ES-I3 (cell line): ENCODE measurements around the gene SUPT4H1.

Source experiments
- H3K36me3 ChIP-seq: 2 replicates; pipeline ENCODE4 v1.6.1; 2013; ENCODE audit warnings: mild to moderate bottlenecking, low read length, control low read depth, moderate library complexity; ENCODE audit not compliant: insufficient read depth
- H3K4me1 ChIP-seq: 2 replicates; pipeline ENCODE4 v1.6.1; 2013; ENCODE audit warnings: mild to moderate bottlenecking, control low read depth, low read length; ENCODE audit not compliant: insufficient read depth
- H3K9ac ChIP-seq: 2 replicates; pipeline ENCODE4 v1.6.1; 2013; ENCODE audit warnings: low read depth, mild to moderate bottlenecking, low read length, moderate library complexity
- H3K9me3 ChIP-seq: 2 replicates; pipeline ENCODE4 v1.6.1; 2013; ENCODE audit warnings: mild to moderate bottlenecking, low read length, moderate library complexity; ENCODE audit not compliant: control insufficient read depth, insufficient read depth

SUPT4H1 gene

DNA sequence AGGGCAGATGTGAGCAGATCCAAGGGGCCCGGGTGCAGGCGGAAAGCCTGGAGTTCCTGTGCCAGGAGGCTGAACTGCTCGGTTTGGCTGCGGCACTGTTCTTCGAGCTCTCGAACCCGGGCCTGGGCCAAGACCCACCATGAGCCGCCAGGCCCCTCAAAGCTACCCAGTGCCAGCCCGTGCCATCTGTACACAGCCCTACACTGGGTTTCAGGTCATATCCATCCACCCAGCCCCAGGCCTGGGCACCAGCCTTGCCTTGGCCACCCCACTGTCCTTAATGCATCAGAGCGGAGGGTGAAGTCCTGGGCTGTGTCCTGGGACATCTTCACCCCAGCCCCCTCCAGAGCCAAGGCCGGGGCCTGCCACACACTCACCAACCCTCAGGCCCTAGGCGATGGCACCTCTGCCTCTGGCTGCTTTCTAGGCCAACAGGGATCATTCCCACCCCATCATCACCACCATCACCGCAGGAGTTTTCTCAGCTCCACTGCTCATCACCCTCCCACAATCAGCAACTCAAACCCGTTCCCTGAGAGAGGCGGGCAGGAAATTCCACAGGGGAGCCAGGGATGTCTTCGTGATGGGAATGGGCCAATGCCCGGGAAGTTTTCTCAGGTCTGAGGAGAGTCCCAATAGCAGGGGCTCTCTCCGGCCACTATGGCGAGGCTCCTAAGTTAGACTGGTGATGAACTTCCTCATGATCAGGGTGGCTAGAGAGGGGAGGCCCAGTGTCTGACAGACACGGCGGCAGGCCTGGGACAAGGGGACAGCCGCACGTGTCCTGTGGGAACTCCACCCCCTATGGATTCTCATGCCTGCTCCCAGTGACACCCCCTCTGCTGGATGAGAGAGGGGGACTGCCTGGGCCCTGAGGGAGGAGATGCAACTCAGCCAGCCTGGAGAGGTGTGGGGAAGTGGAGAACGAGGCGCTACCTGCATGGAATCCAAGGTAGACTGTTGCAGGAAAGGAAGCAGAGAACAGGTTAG lies 32.5 kb downstream of the SUPT4H1 start:
- no peak overlapping the region for H3K9ac ChIP-seq
- no peaks in the 10 kb centered on the region for H3K9me3 ChIP-seq
- H3K36me3 ChIP-seq = no peaks in the 10 kb centered on the region
- peaks cover 15% of the 10 kb centered on the region for H3K4me1 ChIP-seq

GRCh38 chr17:58318627-58319172 lies 33.3 kb downstream of the SUPT4H1 start:
- Histone ChIP-seq H3K9me3 (no peaks in the 10 kb centered on the region), H3K9ac (no peak overlapping the region), H3K4me1 (peaks cover 11% of the 10 kb centered on the region), H3K36me3 (no peaks in the 10 kb centered on the region)

DNA sequence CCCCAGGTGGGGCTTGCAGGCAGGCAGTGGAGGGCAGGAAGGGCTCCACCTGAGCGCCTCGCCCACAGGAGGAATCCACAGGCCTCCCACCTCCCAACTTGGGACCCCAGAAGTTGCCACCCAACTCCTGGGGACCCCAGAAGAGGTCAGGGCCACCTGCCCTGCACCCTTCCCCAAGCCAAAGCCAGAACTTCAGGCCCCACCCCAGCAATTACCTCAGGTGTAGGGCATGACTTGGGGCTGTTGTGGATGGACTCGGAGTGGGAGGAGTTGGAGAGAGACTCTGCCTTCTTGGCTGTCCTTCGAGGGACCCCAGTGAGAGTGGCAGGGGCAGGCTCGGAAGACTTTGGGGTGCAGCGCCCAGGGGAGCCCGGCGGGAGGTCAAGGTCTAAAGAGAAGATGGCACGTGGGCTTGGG lies 33.9 kb downstream of the SUPT4H1 start:
- H3K36me3 ChIP-seq = no peaks in the 10 kb centered on the region
- no peaks in the 10 kb centered on the region for H3K9me3 ChIP-seq
- H3K4me1 ChIP-seq = peaks cover 5% of the 10 kb centered on the region
- H3K9ac ChIP-seq = no peak overlapping the region

DNA sequence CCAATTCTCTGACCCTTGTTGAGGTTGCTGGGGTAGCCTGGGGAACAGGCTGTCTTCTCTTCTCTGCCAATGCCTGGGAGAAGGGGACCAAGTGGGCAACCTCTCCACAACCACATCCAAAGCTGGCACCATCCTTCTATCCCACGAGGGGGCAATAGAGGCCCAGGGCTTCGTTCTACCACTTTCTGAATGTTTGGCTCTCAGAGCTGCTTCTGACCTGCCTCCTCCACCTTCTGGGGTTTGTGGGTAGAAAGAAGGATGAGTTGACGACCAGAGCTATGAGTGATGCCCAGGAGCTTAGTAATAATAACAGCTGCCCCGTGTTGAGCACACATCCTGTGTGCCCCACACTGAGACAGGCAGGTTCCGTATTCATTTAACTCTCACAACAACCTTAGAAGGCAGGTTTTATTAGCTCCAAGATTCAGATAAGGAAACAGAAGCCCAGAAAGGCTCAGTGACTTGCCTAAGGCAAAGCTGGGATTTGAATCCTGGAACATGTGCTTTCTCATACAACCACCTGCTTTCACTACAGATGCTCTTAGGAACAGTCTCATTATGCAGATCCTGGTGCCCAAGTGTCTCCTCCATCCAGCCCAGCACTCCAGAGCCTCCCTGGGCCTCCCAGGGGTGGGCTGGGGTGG lies 34.5 kb downstream of the SUPT4H1 start:
- no peaks in the 10 kb centered on the region for H3K36me3 ChIP-seq
- H3K9me3 ChIP-seq = no peaks in the 10 kb centered on the region
- peaks cover 4% of the 10 kb centered on the region for H3K4me1 ChIP-seq
- no peak overlapping the region for H3K9ac ChIP-seq

- H3K9me3 ChIP-seq = no peaks in the 10 kb centered on the region
- no peaks in the 10 kb centered on the region for H3K36me3 ChIP-seq
These were observed 35.6 kb downstream of the SUPT4H1 start for GRCh38 chr17:58316260-58316960.

GRCh38 chr17:58315750-58316149 lies 36.3 kb downstream of the SUPT4H1 start:
- H3K9ac ChIP-seq = no peak overlapping the region
- H3K9me3 ChIP-seq = no peaks in the 10 kb centered on the region
- H3K36me3 ChIP-seq = no peaks in the 10 kb centered on the region
- peaks cover 4% of the 10 kb centered on the region for H3K4me1 ChIP-seq

More at GRCh38 chr17:58316260-58316960, 35.6 kb downstream of the SUPT4H1 start:
- H3K4me1 ChIP-seq = peaks cover 4% of the 10 kb centered on the region
- no peak overlapping the region for H3K9ac ChIP-seq

- peaks cover 4% of the 10 kb centered on the region for H3K4me1 ChIP-seq
- no peaks in the 10 kb centered on the region for H3K36me3 ChIP-seq
- no peaks in the 10 kb centered on the region for H3K9me3 ChIP-seq
- no peak overlapping the region for H3K9ac ChIP-seq
These were observed 36.7 kb downstream of the SUPT4H1 start for GRCh38 chr17:58315281-58315711.

DNA sequence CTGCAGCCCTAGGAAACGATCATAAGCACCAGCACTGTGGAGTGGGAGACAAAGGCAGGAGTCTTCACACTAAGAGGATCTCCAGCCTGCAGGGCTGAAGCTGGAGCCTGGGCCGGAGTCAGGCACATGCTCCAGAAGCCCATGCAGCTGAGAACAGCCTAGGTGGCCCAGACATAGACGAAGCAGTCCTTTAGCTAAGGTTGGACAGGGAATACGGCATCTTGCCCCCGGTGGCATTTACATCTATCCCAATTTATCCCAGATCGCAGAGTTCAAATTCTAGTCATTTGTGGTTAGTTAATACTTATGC lies 37.3 kb downstream of the SUPT4H1 start:
- Histone ChIP-seq H3K36me3 (no peaks in the 10 kb centered on the region), H3K4me1 (peaks cover 4% of the 10 kb centered on the region), H3K9me3 (no peaks in the 10 kb centered on the region), H3K9ac (no peak overlapping the region)

DNA sequence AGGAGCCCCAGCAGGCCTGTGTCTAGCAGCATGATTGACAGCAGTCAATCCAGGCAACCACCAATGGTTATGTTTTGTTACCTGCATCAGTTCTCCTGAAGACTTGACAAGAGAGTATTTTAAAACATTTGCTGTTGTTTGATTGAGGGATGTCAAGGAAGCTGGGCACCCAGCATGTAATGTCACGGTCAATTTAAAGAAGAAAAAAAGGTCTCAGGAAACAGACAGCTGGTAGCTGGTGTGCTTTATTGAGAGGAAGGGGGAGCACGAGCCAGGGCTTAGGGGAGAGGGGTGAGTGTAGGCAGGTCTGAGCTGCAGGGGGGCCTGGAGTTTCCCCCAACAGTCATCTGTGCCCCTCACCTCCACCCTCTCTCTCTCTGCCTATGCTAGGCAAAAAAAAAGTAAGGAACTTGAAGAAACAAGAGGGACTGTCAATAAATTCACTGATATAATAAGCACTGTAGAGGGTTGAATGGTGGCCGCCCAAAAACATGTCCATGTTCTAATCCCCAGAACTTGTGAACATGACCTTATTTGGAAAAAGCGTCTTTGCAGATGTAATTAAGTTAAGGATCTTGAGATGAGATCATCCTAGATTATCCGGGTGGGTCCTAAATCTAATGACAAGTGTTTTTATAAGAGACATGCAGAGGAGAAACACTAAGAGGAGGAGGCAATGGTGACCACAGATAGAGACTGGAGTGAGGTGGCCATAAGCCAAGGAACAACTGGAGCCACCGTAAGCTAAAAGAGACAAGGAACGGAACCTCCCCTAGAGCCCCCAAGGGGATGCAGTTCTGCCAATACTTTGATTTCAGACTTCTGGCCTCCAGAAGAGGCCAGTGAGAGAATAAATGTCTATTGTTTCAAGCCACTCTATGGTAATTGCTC lies 37.9 kb downstream of the SUPT4H1 start:
- no peaks in the 10 kb centered on the region for H3K9me3 ChIP-seq
- no peak overlapping the region for H3K9ac ChIP-seq

GRCh38 chr17:58312829-58313228 lies 39.2 kb downstream of the SUPT4H1 start:
- Histone ChIP-seq H3K4me1 (peaks cover 4% of the 10 kb centered on the region), H3K9me3 (no peaks in the 10 kb centered on the region), H3K36me3 (no peaks in the 10 kb centered on the region), H3K9ac (no peak overlapping the region)

More for the DNA sequence above, 37.9 kb downstream of the SUPT4H1 start:
- H3K4me1 ChIP-seq = peaks cover 4% of the 10 kb centered on the region
- no peaks in the 10 kb centered on the region for H3K36me3 ChIP-seq

DNA sequence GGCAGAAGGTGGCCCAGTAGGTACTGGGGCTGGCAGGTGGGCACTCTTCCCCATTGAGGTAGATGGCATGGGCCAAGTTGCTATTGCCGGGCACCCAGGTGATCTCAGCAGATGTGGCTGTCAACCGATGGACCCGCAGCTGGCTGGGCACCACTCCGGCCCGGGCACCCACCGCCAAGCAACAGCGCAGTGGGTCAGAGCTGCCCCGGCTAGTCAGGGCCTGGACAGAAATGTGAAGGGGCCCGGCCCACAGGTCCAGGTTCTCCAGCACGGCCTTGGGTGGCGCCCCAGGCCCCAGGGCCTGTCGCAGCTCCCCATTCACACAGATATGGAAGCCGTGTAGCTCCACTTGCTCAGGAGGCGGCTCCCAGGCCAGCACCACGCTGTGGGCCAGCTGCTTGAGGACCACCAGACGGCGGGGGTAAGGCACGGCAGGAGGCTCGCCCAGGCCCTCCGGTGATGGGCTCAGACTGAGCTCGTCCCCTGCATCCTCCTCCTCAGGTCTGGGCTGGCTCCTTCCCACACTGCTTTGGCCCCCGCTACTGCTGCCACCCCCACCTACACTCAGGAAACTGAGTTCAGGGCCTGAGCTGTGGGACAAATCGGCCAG lies 39.9 kb downstream of the SUPT4H1 start:
- no peaks in the 10 kb centered on the region for H3K36me3 ChIP-seq
- H3K9ac ChIP-seq = no peak overlapping the region
- H3K4me1 ChIP-seq = no peaks in the 10 kb centered on the region

DNA sequence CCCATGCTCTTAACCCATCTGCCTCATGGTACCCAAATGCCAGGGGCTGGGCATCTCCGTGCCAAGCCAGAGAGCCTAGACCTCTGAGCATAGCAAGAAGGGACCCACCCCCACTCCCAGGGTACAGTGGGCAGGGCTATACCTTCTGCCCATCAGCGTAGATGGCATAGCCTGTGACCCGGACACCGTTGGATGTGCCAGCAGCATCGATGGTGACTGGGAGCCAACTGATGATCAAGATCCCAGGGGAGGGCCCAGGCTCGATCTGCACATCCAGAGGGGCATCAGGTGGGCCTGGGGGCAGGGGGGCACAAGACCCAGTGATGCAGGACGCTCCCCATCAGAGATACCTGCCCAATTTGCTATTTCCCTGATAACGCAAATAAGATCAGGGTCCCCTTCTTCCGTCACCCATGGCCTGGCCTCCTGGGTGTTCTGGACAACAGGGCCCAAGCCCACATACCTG lies 40.5 kb downstream of the SUPT4H1 start:
- H3K9me3 ChIP-seq = no peaks in the 10 kb centered on the region
- no peak overlapping the region for H3K9ac ChIP-seq
- H3K4me1 ChIP-seq = no peaks in the 10 kb centered on the region
- no peaks in the 10 kb centered on the region for H3K36me3 ChIP-seq

More for the DNA sequence above, 39.9 kb downstream of the SUPT4H1 start:
- no peaks in the 10 kb centered on the region for H3K9me3 ChIP-seq
